SHP77 treated with DMSO at 0.1 percent for 48 hours (cell line): Measurements from ENCODE around the gene L3HYPDH.
A peak's percentile ranks its signal among the peaks of the same experiment; 100 is the strongest.

ENCODE experiments used
- DNase-seq: peaks from one replicate; lab custom pipeline; 2025; lab: John Stamatoyannopoulos, UW

L3HYPDH gene

GRCh38 chr14:59483819-59484638 lies at the start of gene L3HYPDH, which contains the start of gene JKAMP:
L3HYPDH (minus strand) TSS chr14:59484408; CDS start chr14:59484316, 92 bp downstream.
JKAMP (plus strand) TSS chr14:59484517; CDS start chr14:59484590, 73 bp downstream.
- DNase-seq: peak; percentile 80

- no peak for DNase-seq
Measured at GRCh38 chr14:59532419-59532818, 48.2 kb upstream of the L3HYPDH start.

- no peak for DNase-seq
Measured at GRCh38 chr14:59530349-59530748, 46.1 kb upstream of the L3HYPDH start.

GRCh38 chr14:59529189-59529588 lies 45.0 kb upstream of the L3HYPDH start:
- no peak for DNase-seq

GRCh38 chr14:59520224-59520623 lies 36.0 kb upstream of the L3HYPDH start:
- DNase-seq: no peak

GRCh38 chr14:59511916-59512575 lies 27.8 kb upstream of the L3HYPDH start:
- DNase-seq: peak; percentile 25

- no peak for DNase-seq
Measured at GRCh38 chr14:59510966-59511365, 26.8 kb upstream of the L3HYPDH start.

- no peak for DNase-seq
Measured at GRCh38 chr14:59510001-59510400, 25.8 kb upstream of the L3HYPDH start.

- DNase-seq: no peak
Measured at GRCh38 chr14:59509101-59509500, 24.9 kb upstream of the L3HYPDH start.

- no peak for DNase-seq
Measured at GRCh38 chr14:59507752-59508103, 23.5 kb upstream of the L3HYPDH start.

GRCh38 chr14:59507063-59507751 lies 23.0 kb upstream of the L3HYPDH start:
- peak; percentile 52 for DNase-seq

- DNase-seq: no peak
Measured at GRCh38 chr14:59503256-59503655, 19.0 kb upstream of the L3HYPDH start.

- DNase-seq: no peak
Measured at GRCh38 chr14:59500732-59501131, 16.5 kb upstream of the L3HYPDH start.

GRCh38 chr14:59492384-59492783 lies 8.2 kb upstream of the L3HYPDH start:
- no peak for DNase-seq

- no peak for DNase-seq
Measured at GRCh38 chr14:59490756-59491155, 6.5 kb upstream of the L3HYPDH start.

GRCh38 chr14:59484639-59485175 lies 499 bp upstream of the L3HYPDH start:
- DNase-seq: no peak

GRCh38 chr14:59483363-59483762 lies 845 bp downstream of the L3HYPDH start:
- no peak for DNase-seq

GRCh38 chr14:59482541-59483331 lies 1.5 kb downstream of the L3HYPDH start:
- DNase-seq: no peak

- no peak for DNase-seq
Measured at GRCh38 chr14:59481871-59482540, 2.2 kb downstream of the L3HYPDH start.

GRCh38 chr14:59481407-59481806 lies 2.8 kb downstream of the L3HYPDH start:
- no peak for DNase-seq

- no peak for DNase-seq
Measured at GRCh38 chr14:59480166-59480565, 4.0 kb downstream of the L3HYPDH start.
